GM18517 (cell line): Measurements from ENCODE around the gene GFY.
"Not testable (repeated sequence)": the region's sequence is repeated elsewhere in the genome, so short reads cannot be mapped to it uniquely, and the experiment has no call there.

ENCODE experiments used
- ATAC-seq: cut with Tn5 transposase; IDR thresholded peaks from one replicate; pipeline ENCODE4 v1.9.1; 2021; ENCODE audit warnings: mild to moderate bottlenecking, moderate library complexity; ENCODE audit not compliant: unreplicated experiment

Gene GFY

GRCh38 chr19:49443366-49444099 lies 18.3 kb downstream of the GFY start:
- ATAC-seq: peak; percentile 76

GRCh38 chr19:49444100-49444700 lies 19.0 kb downstream of the GFY start:
- not testable (repeated sequence) for ATAC-seq

GRCh38 chr19:49445997-49446396 lies 20.8 kb downstream of the GFY start:
- ATAC-seq: no peak

GRCh38 chr19:49447485-49448431 lies 22.6 kb downstream of the GFY start:
- ATAC-seq: no peak

GRCh38 chr19:49448432-49448786 lies 23.2 kb downstream of the GFY start:
- ATAC-seq: no peak

GRCh38 chr19:49450405-49450804 lies 25.2 kb downstream of the GFY start:
- ATAC-seq: no peak

- peak; percentile 65 for ATAC-seq
Observed at GRCh38 chr19:49451430-49452181, 26.4 kb downstream of the GFY start, which contains the start of gene PIH1D1. Gene PIH1D1 (minus strand): TSS chr19:49451814. CDS start chr19:49451574, 240 bp downstream.

- peak; percentile 80 for ATAC-seq
Observed at GRCh38 chr19:49453013-49453756, 28.0 kb downstream of the GFY start, which contains the start of gene ALDH16A1. Gene ALDH16A1 (plus strand): TSS chr19:49453225. CDS start chr19:49453332, 107 bp downstream.

- ATAC-seq: no peak
Observed at GRCh38 chr19:49453757-49454240, 28.6 kb downstream of the GFY start.

- no peak for ATAC-seq
Observed at GRCh38 chr19:49455773-49456172, 30.6 kb downstream of the GFY start.

- ATAC-seq: no peak
Observed at GRCh38 chr19:49456326-49456725, 31.1 kb downstream of the GFY start.

- ATAC-seq: no peak
Observed at GRCh38 chr19:49458567-49458903, 33.3 kb downstream of the GFY start.

GRCh38 chr19:49459388-49459787 lies 34.2 kb downstream of the GFY start:
- no peak for ATAC-seq

GRCh38 chr19:49461130-49461529 lies 35.9 kb downstream of the GFY start:
- not testable (repeated sequence) for ATAC-seq

GRCh38 chr19:49461656-49462055 lies 36.5 kb downstream of the GFY start:
- ATAC-seq: no peak

GRCh38 chr19:49462492-49462891 lies 37.3 kb downstream of the GFY start:
- no peak for ATAC-seq

GRCh38 chr19:49463960-49464740 lies 39.0 kb downstream of the GFY start:
- no peak for ATAC-seq

- no peak for ATAC-seq
Observed at GRCh38 chr19:49465371-49465770, 40.2 kb downstream of the GFY start.

GRCh38 chr19:49468199-49468598 lies 43.0 kb downstream of the GFY start:
- no peak for ATAC-seq
